ENCODE measurements around the gene TTC17.

Gene TTC17

GRCh38 chr11:43504316-43504950, 145.7 kb downstream of the TTC17 start:
- no peaks in the 10 kb centered on the region for H4K20me1 ChIP-seq (ENCODE audit: low read depth, low read length)
- no peak overlapping the region for H3K27ac ChIP-seq (ENCODE audit: low read depth, low read length)
- H3K36me3 ChIP-seq (ENCODE audit: low read length), result no peaks in the 10 kb centered on the region
- H3K9me2 ChIP-seq (replicated peaks; ENCODE audit: insufficient read depth, low read length), result no peaks in the 10 kb centered on the region
- no peaks in the 10 kb centered on the region for H3K27me3 ChIP-seq (ENCODE audit: low read length)
- H3F3A ChIP-seq (ENCODE audit: insufficient read depth), result no peaks in the 10 kb centered on the region
- no peak overlapping the region for H3K9ac ChIP-seq (ENCODE audit: low read length)
- H3K4me3 ChIP-seq (ENCODE audit: insufficient read depth, low read length, poor library complexity, severe bottlenecking), result no peak overlapping the region
- no peak for TF ChIP-seq CTCF (IDR thresholded peaks at IDR 0.05; ENCODE audit: insufficient read depth, low read length, poor library complexity, severe bottlenecking)
- H3K4me2 ChIP-seq (ENCODE audit: low read depth, low read length, poor library complexity, severe bottlenecking), result no peak overlapping the region
- H3K9me3 ChIP-seq (ENCODE audit: insufficient read depth, low read length), result no peaks in the 10 kb centered on the region
- no peak overlapping the region for H2AFZ ChIP-seq (ENCODE audit: low read depth, low read length, severe bottlenecking)
- no peaks in the 10 kb centered on the region for H3K79me2 ChIP-seq (ENCODE audit: insufficient read depth, low read length)

GRCh38 chr11:43505171-43505570, 146.5 kb downstream of the TTC17 start:
- no peak for TF ChIP-seq CTCF (IDR thresholded peaks at IDR 0.05; ENCODE audit: insufficient read depth, low read length, poor library complexity, severe bottlenecking)
- TF ChIP-seq EZH2phosphoT487 (conservative IDR thresholded peaks at IDR 0.05; ENCODE audit: low read length), result no peak
- no peaks in the 10 kb centered on the region for H3F3A ChIP-seq (ENCODE audit: insufficient read depth)
- H3K4me3 ChIP-seq (ENCODE audit: insufficient read depth, low read length, poor library complexity, severe bottlenecking), result no peak overlapping the region

GRCh38 chr11:43507171-43507570, 148.5 kb downstream of the TTC17 start:
- no peak overlapping the region for H2AFZ ChIP-seq (ENCODE audit: low read depth, low read length, severe bottlenecking)
- H3K36me3 ChIP-seq (ENCODE audit: low read length), result no peaks in the 10 kb centered on the region
- no peaks in the 10 kb centered on the region for H3K9me2 ChIP-seq (replicated peaks; ENCODE audit: insufficient read depth, low read length)
- no peaks in the 10 kb centered on the region for H3K27me3 ChIP-seq (ENCODE audit: low read length)
- H3K4me3 ChIP-seq (ENCODE audit: insufficient read depth, low read length, poor library complexity, severe bottlenecking), result no peak overlapping the region
- H4K20me1 ChIP-seq (ENCODE audit: low read depth, low read length), result no peaks in the 10 kb centered on the region
- H3K9ac ChIP-seq (ENCODE audit: low read length), result no peak overlapping the region
- no peak overlapping the region for H3K4me2 ChIP-seq (ENCODE audit: low read depth, low read length, poor library complexity, severe bottlenecking)
- no peaks in the 10 kb centered on the region for H3K79me2 ChIP-seq (ENCODE audit: insufficient read depth, low read length)
- no peaks in the 10 kb centered on the region for H3F3A ChIP-seq (ENCODE audit: insufficient read depth)
- no peaks in the 10 kb centered on the region for H3K9me3 ChIP-seq (ENCODE audit: insufficient read depth, low read length)
- H3K27ac ChIP-seq (ENCODE audit: low read depth, low read length), result no peak overlapping the region
- TF ChIP-seq EZH2phosphoT487 (conservative IDR thresholded peaks at IDR 0.05; ENCODE audit: low read length) (no peak), CTCF (IDR thresholded peaks at IDR 0.05; ENCODE audit: insufficient read depth, low read length, poor library complexity, severe bottlenecking) (no peak)

More at GRCh38 chr11:43505171-43505570, 146.5 kb downstream of the TTC17 start:
- Histone ChIP-seq H3K9me2 (replicated peaks; ENCODE audit: insufficient read depth, low read length) (no peaks in the 10 kb centered on the region), H3K36me3 (ENCODE audit: low read length) (no peaks in the 10 kb centered on the region), H3K9ac (ENCODE audit: low read length) (no peak overlapping the region), H2AFZ (ENCODE audit: low read depth, low read length, severe bottlenecking) (no peak overlapping the region), H3K4me2 (ENCODE audit: low read depth, low read length, poor library complexity, severe bottlenecking) (no peak overlapping the region), H3K79me2 (ENCODE audit: insufficient read depth, low read length) (no peaks in the 10 kb centered on the region), H3K27me3 (ENCODE audit: low read length) (no peaks in the 10 kb centered on the region), H3K27ac (ENCODE audit: low read depth, low read length) (no peak overlapping the region), H4K20me1 (ENCODE audit: low read depth, low read length) (no peaks in the 10 kb centered on the region), H3K9me3 (ENCODE audit: insufficient read depth, low read length) (no peaks in the 10 kb centered on the region)

All from SU-DHL-6 (cell line).